Peyer's patch (tissue), 4 donors: ENCODE measurements around the gene SLC25A17. TPM values are rescaled to one million over a fixed set of nuclear protein-coding genes. Genes with fewer than 3 reads are reported as not detected.

Source experiments
- DNase-seq, 3 donors: peaks; one replicate each; pipeline ENCODE4 v3.0.0-alpha.2; 2017 to 2019
- H3K27ac ChIP-seq, 4 donors: fragments of 200-600 bp; sonication (generic); one replicate each; pipeline ENCODE4 v1.5.1; 2016 to 2019
- H3K27me3 ChIP-seq, 2 donors: fragments of 200-600 bp; sonication (generic); one replicate each; pipeline ENCODE4 v1.5.1; 2019
- H3K36me3 ChIP-seq, 3 donors: fragments of 200-600 bp; sonication (generic); one replicate each; pipeline ENCODE4 v1.5.1; 2016 to 2019
- H3K4me1 ChIP-seq, 4 donors: fragments of 200-600 bp; sonication (generic); one replicate each; pipeline ENCODE4 v1.5.1; 2016 to 2019
- H3K4me3 ChIP-seq, 4 donors: fragments of 200-600 bp; sonication (generic); 1 replicate in 3 of 4; 2 replicates in 1 of 4; pipeline ENCODE4 v1.5.1; 2016 to 2019; ENCODE audit warnings: mild to moderate bottlenecking in 1 of 4
- H3K9me3 ChIP-seq, 4 donors: fragments of 200-600 bp; sonication (generic); one replicate each; pipeline ENCODE4 v1.5.1; 2016 to 2019; ENCODE audit warnings: mild to moderate bottlenecking in 1 of 4
- POLR2A ChIP-seq, 2 donors: fragments of 450-650 bp; IDR thresholded peaks; one replicate each; pipeline ENCODE4 v1.5.1; 2017; ENCODE audit warnings: antibody characterized with exemption in 2 of 2, mild to moderate bottlenecking in 2 of 2, moderate library complexity in 2 of 2
- total RNA-seq, 4 donors: library from RNA; depleted of rRNA; stranded (reverse); fragments of >200 nt; gene quantifications; one replicate each; pipeline ENCODE4 v1.1.0, GENCODE V29; 2016
- TF ChIP-seq, protein P1 (sequence below), 6 experiments: fragments of 450-650 bp in 4 of 6; fragments of 200-600 bp in 2 of 6; sonication (generic) in 1 of 6; IDR thresholded peaks; one replicate each; pipeline ENCODE4 v1.5.1; 2017 to 2019; ENCODE audit warnings: antibody characterized with exemption in 6 of 6, mild to moderate bottlenecking in 3 of 6, moderate library complexity in 1 of 6

Gene SLC25A17
- total RNA-seq, 4 donors from 2014 or later = 9.8 to 19.2 (median 13.9) TPM

DNA sequence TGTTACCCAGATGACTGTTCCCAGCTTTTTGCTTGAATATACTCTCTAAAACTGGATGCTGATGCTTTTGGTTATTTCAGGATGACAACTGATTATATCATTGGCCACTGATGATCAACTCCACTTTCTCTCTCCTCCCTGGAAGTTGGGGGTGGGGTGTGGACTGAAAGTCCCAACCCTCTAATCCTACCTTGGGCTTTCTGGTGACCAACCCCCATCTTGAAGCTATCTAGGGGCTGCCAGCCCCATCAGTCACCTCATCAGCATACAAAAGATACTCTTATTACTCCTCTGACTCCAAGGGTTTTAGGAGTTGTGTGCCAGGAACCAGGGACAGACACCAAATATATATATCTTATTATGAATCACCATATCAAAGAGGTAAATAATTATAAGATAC, 69.3 kb downstream of the SLC25A17 start:
- DNase-seq = no peak
- TF ChIP-seq, protein P1, sequence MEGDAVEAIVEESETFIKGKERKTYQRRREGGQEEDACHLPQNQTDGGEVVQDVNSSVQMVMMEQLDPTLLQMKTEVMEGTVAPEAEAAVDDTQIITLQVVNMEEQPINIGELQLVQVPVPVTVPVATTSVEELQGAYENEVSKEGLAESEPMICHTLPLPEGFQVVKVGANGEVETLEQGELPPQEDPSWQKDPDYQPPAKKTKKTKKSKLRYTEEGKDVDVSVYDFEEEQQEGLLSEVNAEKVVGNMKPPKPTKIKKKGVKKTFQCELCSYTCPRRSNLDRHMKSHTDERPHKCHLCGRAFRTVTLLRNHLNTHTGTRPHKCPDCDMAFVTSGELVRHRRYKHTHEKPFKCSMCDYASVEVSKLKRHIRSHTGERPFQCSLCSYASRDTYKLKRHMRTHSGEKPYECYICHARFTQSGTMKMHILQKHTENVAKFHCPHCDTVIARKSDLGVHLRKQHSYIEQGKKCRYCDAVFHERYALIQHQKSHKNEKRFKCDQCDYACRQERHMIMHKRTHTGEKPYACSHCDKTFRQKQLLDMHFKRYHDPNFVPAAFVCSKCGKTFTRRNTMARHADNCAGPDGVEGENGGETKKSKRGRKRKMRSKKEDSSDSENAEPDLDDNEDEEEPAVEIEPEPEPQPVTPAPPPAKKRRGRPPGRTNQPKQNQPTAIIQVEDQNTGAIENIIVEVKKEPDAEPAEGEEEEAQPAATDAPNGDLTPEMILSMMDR (IDR thresholded peaks at IDR 0.05) = no peak
- TF ChIP-seq POLR2A (IDR thresholded peaks at IDR 0.05) = no peak
- Histone ChIP-seq H3K27ac (no peak overlapping the region), H3K9me3 (no peaks in the 10 kb centered on the region), H3K27me3 (no peaks in the 10 kb centered on the region), H3K4me1 (no peaks in the 10 kb centered on the region), H3K4me3 (no peak overlapping the region), H3K36me3 (no peaks in the 10 kb centered on the region)

DNA sequence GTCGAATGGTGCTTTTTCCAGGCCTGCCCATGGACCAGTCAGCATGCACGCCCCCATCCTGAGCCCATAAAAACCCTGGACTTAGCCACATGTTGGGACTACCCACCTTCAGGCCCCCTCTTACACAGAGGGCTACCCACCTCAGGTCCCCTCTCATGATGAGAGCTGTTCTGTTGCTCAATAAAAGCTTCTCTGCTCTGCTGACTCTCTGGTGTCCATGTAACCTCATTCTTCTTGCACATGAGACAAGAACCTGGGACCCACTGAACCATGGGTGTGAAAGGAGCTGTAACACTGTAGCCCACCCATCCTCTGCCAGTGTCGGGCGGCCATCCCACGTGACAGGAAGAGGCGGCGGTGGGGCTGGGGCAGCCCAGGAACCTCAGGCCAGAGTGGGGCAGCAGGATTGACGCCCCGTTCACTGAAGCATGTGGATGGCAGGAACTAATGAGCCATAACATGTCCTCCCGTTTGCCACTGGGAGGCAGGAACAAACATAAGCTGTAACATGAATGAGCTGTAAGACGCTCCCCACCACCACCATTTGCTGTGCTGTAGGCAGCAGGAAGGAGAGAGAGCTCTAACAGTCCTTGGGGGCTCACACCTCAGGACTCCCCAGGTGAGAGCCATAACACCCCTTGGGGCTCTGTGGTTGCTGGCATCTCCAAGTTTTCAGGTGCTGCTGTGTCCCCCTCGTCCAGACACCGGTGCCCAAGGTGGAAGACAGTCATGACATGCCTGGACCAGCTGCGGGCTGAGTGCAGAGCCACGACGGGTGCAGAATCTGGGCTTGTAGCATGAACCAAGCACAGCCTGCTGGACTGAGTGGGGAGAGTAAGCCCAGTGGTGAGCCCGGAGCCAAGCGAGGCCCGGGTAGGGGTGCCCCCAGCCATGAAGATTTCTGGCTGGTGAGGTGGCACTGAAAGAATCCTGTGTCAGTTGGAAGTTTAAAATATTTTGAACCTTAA, 70.5 kb downstream of the SLC25A17 start:
- TF ChIP-seq POLR2A (IDR thresholded peaks at IDR 0.05) = no peak
- TF ChIP-seq, protein P1 (IDR thresholded peaks at IDR 0.05) = no peak
- Histone ChIP-seq H3K27me3 (no peaks in the 10 kb centered on the region), H3K4me1 (no peaks in the 10 kb centered on the region), H3K27ac (no peak overlapping the region), H3K4me3 (no peak overlapping the region), H3K36me3 (no peaks in the 10 kb centered on the region), H3K9me3 (no peaks in the 10 kb centered on the region)
- no peak for DNase-seq

DNA sequence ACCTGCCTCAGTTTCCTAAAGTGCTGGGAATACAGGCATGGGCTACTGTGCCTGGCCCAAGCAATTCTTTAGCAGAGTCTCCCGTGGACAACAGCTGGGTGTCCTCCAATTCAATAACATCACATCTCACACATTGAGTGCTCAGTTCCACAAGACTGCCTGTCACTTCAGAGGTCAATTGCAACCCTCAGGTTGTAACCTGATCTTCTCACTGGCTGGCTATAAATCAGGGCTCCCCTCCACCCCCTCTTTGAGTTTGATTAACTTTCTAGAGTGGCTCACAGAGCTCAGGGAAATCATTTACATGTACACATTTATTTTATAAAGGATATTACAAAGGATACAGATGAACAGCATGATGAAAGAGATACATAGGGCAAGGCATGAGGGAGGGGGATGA, 71.8 kb downstream of the SLC25A17 start:
- H3K27me3 ChIP-seq = no peaks in the 10 kb centered on the region
- H3K27ac ChIP-seq = no peak overlapping the region
- H3K4me3 ChIP-seq = no peak overlapping the region
- no peaks in the 10 kb centered on the region for H3K4me1 ChIP-seq
- H3K36me3 ChIP-seq = no peaks in the 10 kb centered on the region
- TF ChIP-seq, protein P1 (IDR thresholded peaks at IDR 0.05) = no peak
- TF ChIP-seq POLR2A (IDR thresholded peaks at IDR 0.05) = no peak
- H3K9me3 ChIP-seq = no peaks in the 10 kb centered on the region
- no peak for DNase-seq

DNA sequence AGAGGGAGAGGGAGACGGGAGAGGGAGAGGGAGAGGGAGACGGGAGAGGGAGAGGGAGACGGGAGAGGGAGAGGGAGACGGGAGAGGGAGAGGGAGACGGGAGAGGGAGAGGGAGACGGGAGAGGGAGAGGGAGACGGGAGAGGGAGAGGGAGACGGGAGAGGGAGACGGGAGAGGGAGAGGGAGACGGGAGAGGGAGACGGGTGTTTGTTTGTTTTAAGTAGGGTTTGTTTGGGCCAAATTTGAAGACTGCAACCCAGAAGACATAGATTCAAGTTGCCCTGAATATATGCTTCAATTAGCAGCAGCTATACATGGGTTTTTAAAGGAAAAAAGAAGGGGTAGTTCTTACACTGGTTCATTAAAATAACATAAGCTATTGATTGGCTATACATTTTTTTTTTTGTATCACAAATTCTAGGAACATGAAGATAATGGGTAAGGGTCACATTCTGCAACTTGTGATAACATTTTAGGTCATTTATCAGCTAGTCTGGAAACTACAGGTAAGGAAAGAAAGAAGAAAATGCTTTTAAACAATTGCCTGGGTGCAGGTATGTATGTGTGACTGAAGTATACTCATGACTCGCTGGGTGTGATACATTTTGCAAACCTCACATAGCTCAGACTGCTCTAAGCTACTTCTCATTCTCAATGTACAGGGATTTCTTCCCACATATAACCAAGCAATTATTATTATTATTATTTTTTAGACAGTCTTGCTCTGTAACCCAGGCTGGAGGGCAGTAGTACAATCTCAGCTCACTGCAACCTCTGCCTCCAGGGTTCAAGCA, 72.5 kb downstream of the SLC25A17 start:
- no peaks in the 10 kb centered on the region for H3K4me1 ChIP-seq
- no peak for DNase-seq
- no peaks in the 10 kb centered on the region for H3K27me3 ChIP-seq
- TF ChIP-seq, protein P1 (IDR thresholded peaks at IDR 0.05) = no peak
- no peak for TF ChIP-seq POLR2A (IDR thresholded peaks at IDR 0.05)
- H3K36me3 ChIP-seq = no peaks in the 10 kb centered on the region
- no peak overlapping the region for H3K4me3 ChIP-seq
- H3K27ac ChIP-seq = no peak overlapping the region
- H3K9me3 ChIP-seq = no peaks in the 10 kb centered on the region

DNA sequence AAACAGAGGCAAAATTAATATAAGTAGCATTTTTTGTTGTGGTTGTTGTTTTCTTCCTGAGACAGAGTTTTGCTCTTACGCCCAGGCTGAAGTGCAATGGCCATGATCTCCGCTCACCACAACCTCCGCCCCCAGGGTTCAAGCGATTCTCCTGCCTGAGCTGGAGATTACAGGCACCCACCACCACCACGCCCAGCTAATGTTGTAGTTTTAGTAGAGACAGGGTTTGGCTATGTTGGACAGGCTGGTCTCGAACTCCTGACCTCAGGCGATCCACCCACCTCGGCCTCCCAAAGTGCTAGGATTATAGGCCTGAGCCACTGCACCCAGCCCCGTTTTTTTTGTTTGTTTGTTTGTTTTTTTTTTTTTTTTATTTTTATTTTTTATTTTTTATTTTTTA, 75.4 kb downstream of the SLC25A17 start:
- no peaks in the 10 kb centered on the region for H3K9me3 ChIP-seq
- no peak for DNase-seq
- no peaks in the 10 kb centered on the region for H3K27me3 ChIP-seq
- H3K27ac ChIP-seq = no peak overlapping the region
- H3K4me1 ChIP-seq = no peaks in the 10 kb centered on the region
- no peaks in the 10 kb centered on the region for H3K36me3 ChIP-seq
- H3K4me3 ChIP-seq = no peak overlapping the region
- TF ChIP-seq, protein P1 (IDR thresholded peaks at IDR 0.05) = no peak
